Ishikawa (cell line): ENCODE measurements around the gene CNGA3.

ENCODE experiments used
- CREB1 ChIP-seq: IDR thresholded peaks from 2 replicates; pipeline ENCODE4 v1.6.1; 2012; ENCODE audit warnings: low read depth
- EGR1 ChIP-seq: IDR thresholded peaks from 2 replicates; pipeline ENCODE4 v1.6.1; 2012
- EP300 ChIP-seq: IDR thresholded peaks from 2 replicates; pipeline ENCODE4 v1.6.1; 2012; ENCODE audit warnings: borderline replicate concordance
- NFIC ChIP-seq: IDR thresholded peaks from 2 replicates; pipeline ENCODE4 v1.6.1; 2012
- RAD21 ChIP-seq: IDR thresholded peaks from 2 replicates; pipeline ENCODE4 v1.6.1; 2012; ENCODE audit warnings: low read depth
- REST ChIP-seq: IDR thresholded peaks from 2 replicates; pipeline ENCODE4 v1.6.1; 2012; ENCODE audit warnings: low read depth, mild to moderate bottlenecking
- TAF1 ChIP-seq: IDR thresholded peaks from 2 replicates; pipeline ENCODE4 v1.6.1; 2012; ENCODE audit warnings: low read depth, mild to moderate bottlenecking
- YY1 ChIP-seq: IDR thresholded peaks from 2 replicates; pipeline ENCODE4 v1.6.1; 2012; ENCODE audit warnings: low read depth
- TF ChIP-seq, protein P1 (sequence below): IDR thresholded peaks from 2 replicates; pipeline ENCODE4 v1.6.1; 2012

- TF ChIP-seq EP300 (no peak), NFIC (no peak), RAD21 (no peak), YY1 (no peak), REST (no peak), TAF1 (no peak), CREB1 (no peak), EGR1 (no peak)
- TF ChIP-seq, protein P1, sequence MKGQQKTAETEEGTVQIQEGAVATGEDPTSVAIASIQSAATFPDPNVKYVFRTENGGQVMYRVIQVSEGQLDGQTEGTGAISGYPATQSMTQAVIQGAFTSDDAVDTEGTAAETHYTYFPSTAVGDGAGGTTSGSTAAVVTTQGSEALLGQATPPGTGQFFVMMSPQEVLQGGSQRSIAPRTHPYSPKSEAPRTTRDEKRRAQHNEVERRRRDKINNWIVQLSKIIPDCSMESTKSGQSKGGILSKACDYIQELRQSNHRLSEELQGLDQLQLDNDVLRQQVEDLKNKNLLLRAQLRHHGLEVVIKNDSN: no peak
Measured at GRCh38 chr2:98374958-98375570, 28.8 kb downstream of the CNGA3 start.
